ENCODE measurements around the gene ITGB5.
"Not testable (repeated sequence)": the region's sequence is repeated elsewhere in the genome, so short reads cannot be mapped to it uniquely, and the experiment has no call there.

ITGB5 gene

DNA sequence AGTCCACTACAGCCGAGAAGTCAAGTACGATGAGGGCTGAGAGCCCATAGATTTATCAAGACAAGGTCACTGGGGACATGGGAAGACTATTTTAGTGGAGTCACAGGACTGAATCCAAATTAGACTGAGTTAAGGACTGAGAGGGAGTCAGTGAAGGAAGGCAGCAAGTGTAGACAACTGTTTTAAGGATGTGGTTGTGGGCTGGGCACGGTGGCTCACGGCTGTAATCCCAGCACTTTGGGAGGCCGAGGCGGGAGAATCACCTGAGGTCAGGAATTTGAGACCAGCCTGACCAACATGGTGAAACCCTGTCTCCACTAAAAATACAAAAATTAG, 104.8 kb downstream of the ITGB5 start:
- DNase-seq, result not testable (repeated sequence)

DNA sequence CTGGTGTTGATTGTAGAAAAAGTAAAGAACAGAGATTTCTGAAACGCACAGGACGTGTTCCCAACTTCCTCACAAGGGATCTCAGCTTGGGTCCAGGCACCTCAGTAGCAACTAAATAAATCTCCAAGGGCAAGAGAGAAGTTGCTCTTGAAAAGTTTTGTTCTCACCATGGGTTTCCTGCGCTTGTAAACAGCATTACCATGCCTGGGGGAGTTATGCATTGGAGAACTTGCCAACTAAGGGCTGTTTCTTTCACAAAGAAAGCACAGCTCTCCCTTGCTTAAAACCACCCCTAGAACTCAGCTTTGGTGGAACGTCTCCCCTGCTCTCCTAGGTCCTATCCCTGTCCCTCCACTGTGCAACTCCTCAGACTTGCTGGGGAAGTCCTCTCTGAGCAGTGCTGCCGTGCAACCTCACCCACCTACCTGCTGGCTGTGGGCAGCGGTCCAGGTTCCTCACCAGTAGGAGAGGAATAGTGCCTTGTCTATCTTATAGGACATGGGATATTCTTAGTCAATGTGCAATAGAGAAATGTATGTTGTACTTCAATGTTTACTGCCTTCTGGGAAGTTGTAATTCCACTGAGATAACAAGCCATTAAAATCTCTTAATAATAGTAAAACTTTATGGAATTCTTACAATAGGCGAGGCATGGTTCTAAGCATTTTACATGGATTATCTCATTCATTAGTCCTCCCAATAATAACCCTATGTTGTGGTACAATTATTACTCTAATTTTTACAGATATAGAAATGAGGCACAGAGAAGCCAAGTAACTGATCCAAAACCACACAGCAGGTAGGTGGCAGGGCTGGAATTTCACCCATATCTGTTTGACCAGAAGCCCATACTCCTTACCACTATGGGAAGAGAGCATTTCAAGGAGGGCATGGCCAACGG, 105.4 kb downstream of the ITGB5 start:
- no peak for DNase-seq

DNA sequence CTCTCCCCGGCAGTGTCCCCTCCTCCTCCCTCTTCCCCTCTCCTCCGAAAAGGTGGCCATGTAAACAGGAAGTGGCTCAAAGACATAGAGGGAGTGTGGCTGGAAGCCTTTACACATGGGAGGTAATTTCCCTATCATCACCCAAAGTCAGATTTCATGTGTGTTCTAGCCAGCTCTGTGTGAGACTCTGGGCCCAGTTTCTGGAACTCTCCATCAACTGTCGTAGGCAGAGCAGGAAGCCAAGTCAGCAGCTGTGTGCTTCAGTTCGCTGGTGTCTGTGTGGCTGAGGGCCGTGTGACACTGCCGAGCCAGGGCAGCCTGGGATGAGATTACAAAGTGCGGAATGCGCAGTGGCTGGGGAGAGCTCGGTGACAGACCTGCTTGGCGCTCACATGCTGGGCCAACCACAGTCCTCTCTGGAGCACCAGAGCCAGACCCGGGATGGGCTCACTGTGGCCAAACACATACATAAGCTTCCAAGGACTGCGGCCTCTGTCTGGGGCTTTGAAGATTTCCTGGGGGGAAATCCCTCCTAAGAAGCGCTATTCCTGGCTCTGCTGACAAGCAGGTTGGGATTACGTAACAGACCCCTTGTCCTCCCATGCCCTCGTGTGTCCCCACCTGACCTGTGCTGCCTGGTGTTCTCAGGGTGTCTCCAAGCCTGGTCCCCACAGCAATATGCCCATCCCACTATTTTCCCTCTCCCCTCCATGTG, 106.2 kb downstream of the ITGB5 start:
- DNase-seq, result peak; percentile 89

DNA sequence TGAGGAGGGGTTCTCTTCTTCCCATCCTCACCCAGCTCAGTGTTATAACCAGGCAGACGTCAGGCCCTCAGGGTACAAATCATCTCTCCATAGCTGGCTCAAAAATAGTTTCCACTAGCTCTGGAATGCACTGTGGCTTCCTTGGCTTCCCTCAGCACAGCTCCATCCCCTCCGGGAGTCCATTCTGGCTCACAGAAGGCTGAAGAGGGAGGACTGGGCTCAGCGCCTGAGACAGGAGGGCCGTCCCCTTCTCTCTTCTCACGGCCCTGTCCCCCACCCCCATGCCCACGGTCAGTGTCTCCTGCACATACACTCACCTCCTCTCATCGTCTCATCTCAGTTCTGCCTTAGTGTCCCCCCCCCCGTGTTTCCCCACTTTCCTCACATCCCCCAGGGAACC, 106.8 kb downstream of the ITGB5 start:
- no peak for DNase-seq

DNA sequence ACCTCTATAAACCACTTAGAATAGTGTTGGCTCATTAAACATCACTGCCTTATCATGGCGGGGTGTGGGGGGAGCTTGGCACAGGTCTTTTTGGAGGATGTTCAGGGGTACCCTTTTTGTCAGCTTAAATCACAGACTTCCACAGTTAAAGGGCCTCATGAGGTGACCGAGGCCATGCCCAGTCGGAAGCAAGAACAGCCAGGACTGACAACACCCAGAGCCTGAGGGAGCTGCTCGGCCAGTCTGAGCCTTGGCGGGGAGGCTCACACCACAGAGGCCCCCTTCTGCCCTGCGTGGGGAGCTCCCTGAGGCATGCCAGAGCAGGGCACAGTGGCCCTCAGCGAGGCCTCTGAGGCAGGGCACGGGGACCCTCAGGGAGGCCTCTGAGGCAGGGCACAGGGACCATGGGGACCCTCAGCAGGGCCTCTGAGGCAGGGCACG, 107.4 kb downstream of the ITGB5 start:
- no peak for DNase-seq

DNA sequence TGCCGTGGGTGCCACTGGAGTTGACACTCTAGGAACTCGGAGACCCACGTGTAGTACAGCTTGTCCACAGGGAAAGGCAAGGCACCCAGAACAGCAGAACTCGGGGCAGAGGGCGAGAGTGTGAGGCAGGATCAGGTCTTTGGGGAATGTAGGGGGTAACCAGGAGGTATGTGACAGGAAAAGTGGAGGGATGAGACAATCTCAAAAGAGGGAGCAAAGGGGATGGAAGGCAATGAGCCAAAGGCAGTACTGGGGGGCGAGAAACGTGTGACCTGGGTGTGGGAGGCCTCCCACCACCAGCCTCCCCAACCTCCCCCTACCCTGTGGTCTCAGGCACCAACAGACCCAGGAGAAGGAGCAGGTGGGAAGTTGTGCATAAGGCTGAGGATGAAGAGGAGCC, 108.0 kb downstream of the ITGB5 start:
- DNase-seq, result no peak

DNA sequence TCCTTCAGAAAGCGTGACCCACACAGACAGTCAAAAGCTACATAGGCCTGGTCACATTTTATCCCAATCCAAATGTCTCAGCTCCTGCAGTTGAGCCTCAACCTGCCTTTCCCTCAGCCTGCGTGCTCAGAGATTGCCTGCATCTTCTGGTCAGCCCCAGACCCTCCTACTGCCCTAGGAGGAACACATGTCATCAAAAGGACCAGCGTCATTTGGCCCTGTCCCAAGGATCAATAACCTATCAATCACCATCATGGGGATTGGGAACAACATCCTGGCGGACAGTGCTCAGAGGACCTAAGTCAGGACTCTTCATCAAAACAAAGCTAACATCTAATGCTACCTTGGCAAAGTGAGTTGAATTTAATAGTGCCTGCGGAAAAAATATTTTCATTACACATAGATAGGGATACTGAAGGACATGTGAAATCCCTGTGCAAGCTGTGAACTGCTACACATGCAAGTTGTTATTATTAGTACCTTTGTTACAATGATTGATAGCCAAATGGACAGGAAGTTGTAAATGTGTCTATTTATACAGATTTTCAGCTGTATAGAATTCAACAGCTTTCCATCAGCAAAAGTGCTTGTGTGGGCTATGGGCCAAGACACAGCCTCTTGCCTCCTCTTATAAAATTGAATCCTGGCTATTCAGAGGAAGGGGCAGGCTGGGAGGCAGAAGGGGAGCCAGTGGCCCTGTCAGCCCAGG, 109.2 kb downstream of the ITGB5 start:
- DNase-seq, result no peak

DNA sequence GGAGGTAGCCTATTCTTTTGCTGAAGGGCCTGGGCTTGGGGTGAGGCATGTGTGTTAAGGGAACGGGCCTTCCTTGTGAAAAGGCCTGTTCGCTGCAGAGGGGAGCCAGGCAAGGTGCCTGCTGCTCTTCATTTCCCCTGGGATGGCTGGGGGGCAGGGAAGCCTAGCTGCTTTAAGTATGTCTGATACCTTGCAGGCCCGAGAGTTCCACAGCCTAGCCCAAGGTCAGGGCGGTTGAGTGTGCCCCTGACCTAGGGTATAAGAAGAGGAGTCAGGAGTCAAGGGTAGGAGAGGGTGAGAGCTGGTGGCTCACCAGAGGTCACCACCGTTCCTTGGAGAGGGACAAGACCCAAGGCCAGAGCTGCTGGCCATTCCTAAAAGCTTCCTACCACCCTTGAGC, 110.3 kb downstream of the ITGB5 start:
- DNase-seq, result no peak

DNA sequence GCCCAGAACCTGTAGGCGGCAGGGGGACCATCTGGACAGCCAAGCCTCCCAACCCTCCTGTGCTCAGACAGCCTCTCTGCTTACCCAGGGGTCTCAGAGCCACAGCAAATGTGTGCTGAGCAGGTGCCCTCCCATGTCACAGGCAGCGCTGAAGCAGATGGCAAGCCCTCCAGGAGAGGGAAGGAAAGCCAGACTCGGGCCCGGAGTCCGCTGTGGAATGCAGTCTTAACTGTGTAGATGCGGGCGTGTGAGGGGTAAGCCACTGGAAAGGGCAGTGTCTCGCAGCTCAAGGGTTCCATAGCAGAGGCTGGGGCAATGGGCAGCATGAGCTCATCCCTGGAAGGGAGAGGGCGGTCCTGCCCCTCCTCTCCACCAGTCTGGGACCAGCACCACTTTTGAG, 111.3 kb downstream of the ITGB5 start:
- DNase-seq, result peak; percentile 46

DNA sequence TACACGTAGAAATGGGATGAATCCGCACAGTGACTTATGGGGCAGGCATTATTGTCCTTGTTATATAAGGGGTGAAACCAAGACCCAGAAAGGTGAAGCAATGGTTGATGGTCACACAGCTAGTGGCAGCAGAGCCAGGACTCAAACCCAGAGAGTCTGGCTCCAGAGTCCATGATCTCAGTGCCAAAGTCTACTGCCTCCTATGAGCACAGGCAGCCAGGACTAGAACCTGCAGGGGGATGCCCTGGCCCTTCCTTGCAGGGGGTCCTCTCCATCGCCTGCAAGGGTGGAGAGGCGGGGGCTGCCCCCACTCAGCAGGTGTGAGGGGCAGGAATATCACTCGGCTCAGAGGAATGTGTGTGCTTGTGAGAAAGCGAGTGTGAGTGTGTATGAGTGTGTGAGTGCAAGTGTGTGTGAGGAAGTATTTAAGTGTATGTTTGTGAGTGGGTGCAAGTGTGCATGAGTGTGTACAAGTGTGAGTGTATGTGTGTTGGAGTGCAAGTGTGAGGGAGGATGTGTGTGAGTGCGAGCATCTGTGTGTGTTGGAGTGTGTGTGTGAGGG, 112.2 kb downstream of the ITGB5 start:
- DNase-seq, result no peak

DNA sequence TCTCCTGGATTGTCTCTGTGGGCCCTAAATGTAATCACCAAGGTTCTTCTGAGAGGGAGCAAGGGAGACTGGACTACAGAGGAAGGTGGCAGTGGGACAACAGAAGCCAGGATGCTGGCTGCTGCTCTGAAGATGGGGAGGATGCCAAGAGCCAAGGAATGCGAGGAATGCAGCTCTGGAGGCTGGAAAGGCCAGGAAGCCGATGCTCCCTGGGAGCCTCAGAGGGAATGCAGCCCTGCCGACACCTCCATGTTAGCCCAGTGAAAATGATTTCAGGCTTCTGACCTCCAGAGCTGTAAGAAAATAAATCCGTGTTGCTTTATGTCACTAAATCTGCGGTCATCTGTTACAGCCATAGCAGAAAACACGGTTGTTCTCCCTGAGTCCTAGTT, 112.8 kb downstream of the ITGB5 start:
- peak; percentile 29 for DNase-seq

DNA sequence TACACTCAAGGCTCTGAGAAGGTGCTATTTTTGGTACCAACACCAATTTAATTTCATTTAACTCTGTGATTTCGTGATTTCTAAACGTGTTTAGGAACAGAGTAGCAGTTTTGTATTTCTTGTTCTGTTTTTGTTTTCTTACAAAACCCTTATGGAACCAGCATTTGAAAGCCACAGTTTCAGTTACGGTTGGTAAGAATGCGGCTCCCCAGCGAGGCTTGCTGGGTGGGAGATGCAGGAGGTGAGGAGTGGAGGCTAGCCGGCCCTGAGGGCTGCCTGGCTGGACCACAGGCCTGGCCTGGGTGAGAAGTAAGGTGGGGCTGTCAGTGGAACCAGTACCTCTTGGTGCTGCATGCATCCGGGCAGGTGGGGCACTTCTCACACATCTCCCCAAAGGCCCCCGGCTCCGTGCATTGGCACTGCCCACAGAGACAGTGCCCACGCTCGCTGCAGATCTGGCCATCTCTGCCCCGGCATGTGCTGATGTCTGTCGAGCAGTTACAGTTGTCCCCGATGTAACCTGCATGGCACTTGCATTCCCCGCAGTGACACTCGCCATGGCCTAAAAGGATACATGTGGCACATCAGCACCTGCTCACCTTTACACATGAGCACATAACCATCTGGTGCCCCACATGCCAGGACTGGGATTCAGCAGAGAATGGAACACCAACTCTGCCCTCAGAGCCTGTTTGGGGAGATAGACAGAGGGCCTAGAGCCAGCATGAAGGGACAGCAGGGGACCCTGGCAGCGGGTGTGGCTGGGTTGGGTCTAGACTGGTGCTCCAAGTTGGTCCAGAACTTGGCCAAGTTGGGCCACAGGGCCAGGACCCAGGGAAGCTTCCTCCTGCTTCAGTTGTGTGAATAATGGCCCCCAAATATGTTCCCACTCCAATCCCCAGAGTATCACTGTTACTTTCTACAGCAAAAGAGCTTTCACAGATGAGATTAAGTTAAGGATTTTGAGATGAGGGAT, 113.5 kb downstream of the ITGB5 start:
- no peak for DNase-seq

DNA sequence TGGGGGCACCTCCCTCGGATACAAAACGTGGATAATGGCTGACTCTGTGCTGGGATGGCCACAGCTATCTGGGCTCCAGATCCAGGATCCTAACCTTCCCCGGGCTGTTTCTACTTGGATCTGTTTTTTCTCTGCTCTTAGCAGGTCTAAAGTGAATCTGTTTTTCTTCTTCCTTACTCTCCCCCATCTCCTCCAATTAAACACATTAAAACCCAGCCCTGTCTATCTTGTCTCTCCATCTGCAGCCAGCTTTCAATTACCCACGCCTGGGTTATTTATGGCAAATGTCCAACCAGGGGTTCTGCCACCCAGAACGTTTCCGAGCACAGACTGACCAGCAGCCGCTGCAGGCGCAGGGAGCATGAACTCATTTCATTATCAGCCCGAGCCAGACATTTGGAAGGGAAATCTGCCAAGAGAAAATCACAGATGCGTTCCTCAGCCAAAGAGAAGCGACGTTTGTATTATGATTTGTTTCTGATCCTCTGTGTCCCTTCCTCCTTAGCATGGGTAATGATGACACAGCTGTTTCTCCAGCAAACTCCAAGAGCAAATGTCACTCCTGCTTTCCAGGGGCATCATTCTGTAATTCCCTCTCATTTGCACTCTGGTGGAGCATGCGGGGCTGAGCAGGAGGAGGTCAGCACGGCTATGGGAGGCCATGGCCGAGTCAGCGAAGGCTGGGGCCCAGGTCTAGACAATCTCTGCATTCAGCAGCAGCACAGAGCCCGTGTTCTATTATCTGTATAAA, 114.9 kb downstream of the ITGB5 start:
- peak; percentile 65 for DNase-seq

DNA sequence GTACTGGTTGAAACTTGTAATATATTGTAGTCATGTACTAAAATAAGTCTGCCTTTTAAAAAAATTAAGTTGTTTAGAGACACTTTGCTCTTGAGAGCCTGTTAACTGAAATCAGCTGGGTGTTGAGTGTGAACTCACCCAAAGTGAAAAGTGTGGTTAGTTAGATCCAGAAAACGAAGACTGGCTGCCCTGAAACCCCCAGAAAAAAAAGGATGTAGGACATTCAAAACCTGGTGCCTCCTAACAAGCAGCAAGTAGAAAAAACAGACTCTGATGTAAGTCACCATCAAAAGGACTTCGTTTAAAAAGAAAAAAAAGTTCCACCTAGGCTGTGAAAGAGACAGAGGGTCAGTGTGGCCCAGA, 116.1 kb downstream of the ITGB5 start:
- DNase-seq, result no peak

DNA sequence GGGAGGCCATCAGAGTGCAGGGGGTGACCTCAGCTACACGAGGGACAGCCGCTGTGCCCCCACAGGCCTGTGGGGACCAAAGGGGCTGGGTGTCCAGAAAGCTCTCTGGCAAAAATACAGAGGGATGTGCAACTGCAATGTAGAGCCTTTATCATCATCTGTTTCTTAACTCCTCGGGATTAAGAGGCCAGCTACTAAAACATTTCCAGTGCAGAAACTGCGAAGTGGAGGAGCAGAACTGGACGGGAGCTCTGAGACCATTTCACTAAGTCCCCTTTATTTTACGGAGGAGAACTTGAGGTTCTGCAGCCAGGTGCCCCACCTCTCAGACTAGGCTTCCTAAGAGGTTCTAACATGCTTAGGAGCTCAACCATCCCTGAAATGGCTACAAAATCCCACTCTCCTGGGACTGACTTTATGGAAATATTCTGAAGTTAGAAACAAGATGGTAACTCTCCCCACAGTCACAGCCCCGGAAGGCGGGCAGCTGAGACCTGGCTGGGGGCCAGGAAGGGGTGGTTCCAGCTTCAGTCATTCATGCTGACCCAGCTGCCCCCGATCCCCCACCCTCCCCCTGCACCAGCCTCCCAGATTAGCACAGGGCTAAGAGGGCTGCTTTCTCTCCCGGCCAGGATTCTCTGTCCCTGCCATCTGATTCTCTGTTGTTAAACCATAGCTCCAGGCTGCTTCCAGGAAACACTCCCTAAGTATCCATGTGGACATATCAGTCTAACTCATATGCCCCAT, 116.7 kb downstream of the ITGB5 start:
- DNase-seq, result peak; percentile 97

DNA sequence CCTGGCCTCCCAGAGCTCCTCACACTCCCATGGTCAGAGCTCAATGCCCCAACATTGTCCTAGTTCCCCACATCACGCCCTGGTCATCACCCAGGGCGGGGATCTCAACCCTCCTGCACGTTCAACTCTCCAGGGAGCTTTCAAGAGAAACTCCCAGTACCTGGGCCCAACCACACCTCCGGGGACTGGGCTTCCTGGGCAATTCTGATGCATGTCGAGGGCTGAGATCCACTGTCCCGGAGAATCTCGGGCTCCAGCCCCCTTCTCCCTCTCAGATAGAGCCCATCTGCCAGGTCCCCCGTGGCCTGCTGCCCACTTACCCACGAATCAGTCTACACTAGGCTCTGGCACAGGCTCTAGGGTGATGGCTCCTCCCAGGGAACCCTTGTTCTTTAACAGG, 117.7 kb downstream of the ITGB5 start:
- DNase-seq, result no peak

DNA sequence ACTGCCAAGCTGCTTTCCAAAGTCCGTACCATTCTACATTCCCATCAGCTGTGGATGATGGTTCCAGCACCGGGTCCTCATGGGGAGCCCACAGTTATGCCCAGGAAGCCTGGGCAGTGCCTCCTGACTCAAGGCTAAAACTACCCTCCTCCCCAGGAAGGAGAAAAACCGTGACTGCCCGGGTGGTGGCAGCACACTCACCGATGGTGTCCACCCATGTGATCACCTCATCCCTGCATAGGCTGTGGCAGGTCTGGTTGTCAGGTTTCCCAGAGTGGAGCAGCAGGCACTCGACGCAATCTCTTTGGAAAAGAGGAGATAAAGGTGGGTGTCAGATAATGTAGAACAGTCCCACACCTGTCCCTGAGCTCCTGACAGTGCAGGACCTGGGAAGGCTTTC, 118.4 kb downstream of the ITGB5 start:
- DNase-seq, result peak; percentile 69

DNA sequence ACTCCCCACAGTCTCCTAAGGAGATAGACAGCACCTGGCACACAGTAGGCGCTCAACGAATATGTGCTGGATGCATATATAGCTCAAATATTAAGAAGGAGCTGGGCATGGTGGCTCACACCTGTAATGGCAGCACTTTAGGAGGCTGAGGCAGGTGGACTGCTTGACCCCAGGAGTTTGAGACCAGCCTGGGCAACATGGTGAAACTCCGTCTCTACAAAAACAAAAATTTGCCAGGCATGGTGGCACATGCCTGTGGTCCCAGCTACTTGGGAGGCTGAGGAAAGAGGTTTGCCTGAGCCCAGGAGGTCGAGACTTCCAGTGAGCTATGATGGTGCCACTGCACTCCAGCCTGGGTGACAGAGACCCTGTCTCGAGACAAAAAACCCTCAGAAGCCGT, 119.5 kb downstream of the ITGB5 start:
- DNase-seq, result no peak

DNA sequence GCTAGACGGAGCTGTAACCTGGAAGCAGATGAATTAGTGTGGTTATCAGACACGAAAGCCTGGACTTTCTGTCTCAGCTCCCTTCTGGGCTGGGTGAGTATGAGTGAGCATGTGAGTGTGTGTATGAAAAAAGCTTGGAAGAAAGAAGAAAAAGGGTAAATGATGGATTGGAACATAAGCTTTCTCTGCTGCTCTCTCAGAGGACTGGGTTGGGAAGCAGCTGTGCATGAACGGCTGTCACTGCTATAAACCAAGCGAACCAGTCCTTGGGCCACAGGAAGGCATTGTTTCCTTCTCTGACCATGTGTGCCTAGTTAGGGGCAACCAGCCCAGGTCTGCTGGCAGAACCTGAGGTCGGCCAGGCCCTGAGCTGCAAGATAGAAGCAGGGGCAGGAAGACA, 119.9 kb downstream of the ITGB5 start:
- DNase-seq, result no peak

Measured in NCI-H82 (cell line).